ENCODE measurements around the gene CNTN2.

CNTN2 gene

GRCh38 chr1:205057808-205058575 lies 15.0 kb downstream of the CNTN2 start:
- DNase-seq (ENCODE audit: low read depth), result no peak
- TF ChIP-seq POLR2A (IDR thresholded peaks at IDR 0.05; ENCODE audit: extremely low read depth, insufficient read length), result no peak
- no peak for TF ChIP-seq MAX (IDR thresholded peaks at IDR 0.05; ENCODE audit: low read depth, low read length)
- TF ChIP-seq CTCF (IDR thresholded peaks at IDR 0.05; ENCODE audit: low read depth, low read length), result no peak
- TF ChIP-seq MYC (IDR thresholded peaks at IDR 0.05; ENCODE audit: low read depth, low read length), result no peak
- no peak overlapping the region for H3K4me3 ChIP-seq (ENCODE audit: low read depth, low read length)

- TF ChIP-seq POLR2A (IDR thresholded peaks at IDR 0.05; ENCODE audit: extremely low read depth, insufficient read length) (no peak), CTCF (IDR thresholded peaks at IDR 0.05; ENCODE audit: low read depth, low read length) (no peak), MAX (IDR thresholded peaks at IDR 0.05; ENCODE audit: low read depth, low read length) (no peak), MYC (IDR thresholded peaks at IDR 0.05; ENCODE audit: low read depth, low read length) (no peak)
- no peak overlapping the region for H3K4me3 ChIP-seq (ENCODE audit: low read depth, low read length)
- no peak for DNase-seq (ENCODE audit: low read depth)
Measured at GRCh38 chr1:205058853-205059252, 15.8 kb downstream of the CNTN2 start.

- no peak for TF ChIP-seq POLR2A (IDR thresholded peaks at IDR 0.05; ENCODE audit: extremely low read depth, insufficient read length)
- no peak for DNase-seq (ENCODE audit: low read depth)
- no peak overlapping the region for H3K4me3 ChIP-seq (ENCODE audit: low read depth, low read length)
Measured at GRCh38 chr1:205059660-205060059, 16.6 kb downstream of the CNTN2 start.

- no peak for DNase-seq (ENCODE audit: low read depth)
- TF ChIP-seq POLR2A (IDR thresholded peaks at IDR 0.05; ENCODE audit: extremely low read depth, insufficient read length) (no peak), CTCF (IDR thresholded peaks at IDR 0.05; ENCODE audit: low read depth, low read length) (no peak), MAX (IDR thresholded peaks at IDR 0.05; ENCODE audit: low read depth, low read length) (no peak)
- no peak overlapping the region for H3K4me3 ChIP-seq (ENCODE audit: low read depth, low read length)
Measured at GRCh38 chr1:205060746-205061145, 17.7 kb downstream of the CNTN2 start.

GRCh38 chr1:205061227-205061626 lies 18.2 kb downstream of the CNTN2 start:
- no peak overlapping the region for H3K4me3 ChIP-seq (ENCODE audit: low read depth, low read length)
- DNase-seq (ENCODE audit: low read depth), result no peak
- TF ChIP-seq MYC (IDR thresholded peaks at IDR 0.05; ENCODE audit: low read depth, low read length) (no peak), CTCF (IDR thresholded peaks at IDR 0.05; ENCODE audit: low read depth, low read length) (no peak), MAX (IDR thresholded peaks at IDR 0.05; ENCODE audit: low read depth, low read length) (no peak), POLR2A (IDR thresholded peaks at IDR 0.05; ENCODE audit: extremely low read depth, insufficient read length) (no peak)

- peak; percentile 68 for DNase-seq (ENCODE audit: low read depth)
- TF ChIP-seq CTCF (IDR thresholded peaks at IDR 0.05; ENCODE audit: low read depth, low read length) (peak; percentile 90), MAX (IDR thresholded peaks at IDR 0.05; ENCODE audit: low read depth, low read length) (no peak), POLR2A (IDR thresholded peaks at IDR 0.05; ENCODE audit: extremely low read depth, insufficient read length) (no peak), MYC (IDR thresholded peaks at IDR 0.05; ENCODE audit: low read depth, low read length) (no peak)
- no peak overlapping the region for H3K4me3 ChIP-seq (ENCODE audit: low read depth, low read length)
Measured at GRCh38 chr1:205061665-205062069, 18.7 kb downstream of the CNTN2 start.
